Measurements from ENCODE around the gene IGF2BP3.

Gene IGF2BP3

DNA sequence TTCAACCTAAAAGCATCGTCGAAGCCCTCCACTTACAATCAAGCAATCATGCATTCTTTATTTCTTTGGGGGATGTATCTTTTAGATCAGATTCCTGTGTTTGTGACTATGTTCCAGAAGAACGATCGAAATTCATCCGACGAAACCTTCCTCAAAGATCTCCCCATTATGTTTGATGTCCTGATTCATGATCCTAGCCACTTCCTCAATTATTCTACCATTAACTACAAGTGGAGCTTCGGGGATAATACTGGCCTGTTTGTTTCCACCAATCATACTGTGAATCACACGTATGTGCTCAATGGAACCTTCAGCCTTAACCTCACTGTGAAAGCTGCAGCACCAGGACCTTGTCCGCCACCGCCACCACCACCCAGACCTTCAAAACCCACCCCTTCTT, 209.9 kb downstream of the IGF2BP3 start:
- no peak for DNase-seq (ENCODE audit: low spot score)
